Activated naive CD8-positive, alpha-beta T cell treated with anti-CD3 and anti-CD28 coated beads, Interleukin-2, amount 50 U/mL, for 24 hours (primary cell): ENCODE measurements around the gene AMMECR1L.
"Not testable (repeated sequence)": the region's sequence is repeated elsewhere in the genome, so short reads cannot be mapped to it uniquely, and the experiment has no call there.

Source experiments
- ATAC-seq: fragments of 150-1000 bp; cut with Tn5 transposase; one replicate; pipeline ENCODE4 v1.10.0; 2021
- DNase-seq: peaks from one replicate; pipeline ENCODE4 v3.0.0; 2021
- H3K27ac Mint-ChIP-seq: one replicate; pipeline ENCODE4 v1.8.0; 2021; ENCODE audit warnings: mild to moderate bottlenecking, mixed read lengths
- H3K27me3 Mint-ChIP-seq: one replicate; pipeline ENCODE4 v1.8.0; 2021; ENCODE audit warnings: mixed read lengths
- H3K36me3 Mint-ChIP-seq: one replicate; pipeline ENCODE4 v1.8.0; 2021; ENCODE audit warnings: low read depth, mixed read lengths
- H3K4me1 Mint-ChIP-seq: one replicate; pipeline ENCODE4 v1.8.0; 2021; ENCODE audit warnings: mixed read lengths
- H3K4me3 Mint-ChIP-seq: one replicate; pipeline ENCODE4 v1.8.0; 2021; ENCODE audit warnings: mild to moderate bottlenecking, moderate library complexity, mixed read lengths
- H3K9me3 Mint-ChIP-seq: one replicate; pipeline ENCODE4 v1.8.0; 2021; ENCODE audit warnings: mixed read lengths

Gene AMMECR1L

DNA sequence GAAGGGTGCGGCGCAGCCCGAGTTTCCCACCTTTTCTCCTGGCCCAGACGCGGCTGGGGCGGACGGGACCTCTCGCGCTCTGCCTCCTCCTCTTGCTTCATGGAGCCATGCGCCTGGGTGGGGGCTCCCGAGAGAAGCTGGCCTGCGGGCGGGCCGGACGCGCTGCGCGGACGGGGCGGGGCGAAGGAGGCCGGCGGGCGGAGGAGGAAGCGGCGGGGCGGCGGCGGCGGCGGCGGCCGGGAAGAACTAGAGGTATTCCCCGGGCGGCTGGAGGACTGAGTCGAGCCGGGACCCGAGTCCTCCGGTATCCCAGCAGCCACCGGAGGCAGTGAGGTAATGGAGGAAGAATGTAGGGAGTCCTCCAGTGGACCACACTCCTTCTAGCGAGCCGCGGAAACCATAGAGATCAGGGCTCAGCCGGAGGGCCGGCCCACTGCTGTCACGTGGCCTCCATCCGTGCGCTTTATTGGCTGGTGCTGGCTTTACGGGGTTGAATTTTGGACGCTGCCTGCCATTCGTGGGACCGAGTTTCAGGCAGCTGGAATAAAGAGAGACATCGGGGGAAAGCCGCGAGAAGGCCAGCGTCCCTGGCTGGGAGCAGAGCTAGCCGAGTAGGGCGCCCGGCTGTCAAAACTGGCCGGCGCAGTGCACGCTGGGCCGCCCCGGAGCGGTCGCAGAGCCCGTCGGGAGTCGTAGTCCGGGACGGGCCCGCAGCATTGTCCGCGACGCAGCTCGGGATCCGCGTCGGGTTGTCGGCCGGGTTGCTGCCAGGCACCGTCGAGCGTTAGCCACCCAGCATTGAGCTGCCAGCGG, at the start of gene AMMECR1L:
Gene AMMECR1L (minus strand): TSS at position 177 of the 813 bp plus-strand sequence. CDS start 11,722 bp downstream, outside the sequence.
- peak; percentile 73 for DNase-seq

GRCh38 chr2:127935337-127935736, 49.6 kb upstream of the AMMECR1L start:
- H3K27me3 Mint-ChIP-seq = no peaks in the 10 kb centered on the region
- H3K4me1 Mint-ChIP-seq = no peaks in the 10 kb centered on the region
- DNase-seq (no peak), ATAC-seq (no peak)
- H3K9me3 Mint-ChIP-seq = no peaks in the 10 kb centered on the region
- H3K27ac Mint-ChIP-seq = no peak overlapping the region
- no peaks in the 10 kb centered on the region for H3K36me3 Mint-ChIP-seq
- no peak overlapping the region for H3K4me3 Mint-ChIP-seq

More for the DNA sequence above, at the start of gene AMMECR1L:
- not testable (repeated sequence) for H3K9me3 Mint-ChIP-seq, H3K27me3 Mint-ChIP-seq
- Mint-ChIP-seq H3K27ac (peak within 1 kb of the TSS; percentile 88), H3K36me3 (peaks cover 21% of the 10 kb centered on the region), H3K4me3 (peak within 1 kb of the TSS; percentile 90), H3K4me1 (peaks cover 46% of the 10 kb centered on the region)
- peak; percentile 95 for ATAC-seq

DNA sequence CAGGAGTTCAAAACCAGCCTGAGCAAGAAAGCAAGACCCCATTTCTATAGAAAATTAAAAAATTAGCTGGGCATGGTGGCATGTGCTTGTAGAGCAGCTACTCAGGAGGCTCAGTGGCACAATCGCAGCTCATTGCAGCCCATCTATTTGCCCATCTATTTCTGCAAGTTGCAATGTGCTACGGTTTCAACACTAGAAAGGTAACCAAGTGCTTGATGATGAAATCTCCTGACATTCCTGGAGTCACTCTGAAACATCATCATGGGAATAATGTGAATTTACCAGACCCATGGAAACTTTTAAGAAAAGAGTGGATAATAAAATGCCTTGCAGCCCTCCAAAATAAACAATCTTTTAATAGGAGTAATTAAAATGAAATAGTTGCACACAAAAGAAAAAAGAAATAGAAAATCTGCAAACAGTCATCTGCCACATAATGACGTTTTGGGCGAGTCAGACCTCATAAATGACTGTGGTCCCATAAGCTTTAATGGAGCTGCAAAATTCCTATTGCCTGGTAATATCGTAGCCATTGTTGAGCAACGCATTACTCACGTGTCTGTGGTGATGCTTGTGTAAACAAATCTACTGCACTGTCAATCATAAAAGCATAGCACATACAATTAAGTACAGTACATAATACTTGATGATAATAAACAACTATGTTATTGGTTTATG, 46.6 kb upstream of the AMMECR1L start:
- ATAC-seq (no peak), DNase-seq (no peak)
- Mint-ChIP-seq H3K4me1 (peaks cover 2% of the 10 kb centered on the region), H3K27ac (no peak overlapping the region), H3K9me3 (no peaks in the 10 kb centered on the region), H3K27me3 (peaks cover 3% of the 10 kb centered on the region), H3K36me3 (no peaks in the 10 kb centered on the region), H3K4me3 (no peak overlapping the region)

DNA sequence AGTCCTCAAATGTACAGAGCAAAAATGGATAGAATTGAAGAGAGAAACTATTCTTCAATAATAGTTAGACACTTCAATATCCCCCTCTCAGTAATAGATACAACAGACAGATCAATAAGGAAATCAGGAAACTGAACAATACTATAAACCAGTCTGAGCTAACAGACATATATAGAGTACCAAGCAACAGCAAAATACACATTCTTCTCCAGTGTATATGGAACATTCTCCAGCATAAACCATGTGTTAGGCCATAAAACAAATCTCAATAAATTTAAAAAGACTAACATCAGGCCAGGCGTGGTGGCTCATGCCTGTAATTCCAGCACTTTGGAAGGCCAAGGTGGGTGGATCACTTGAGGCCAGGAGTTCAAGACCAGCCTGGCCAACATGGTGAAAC, 43.7 kb upstream of the AMMECR1L start:
- H3K4me3 Mint-ChIP-seq = no peak overlapping the region
- peaks cover 2% of the 10 kb centered on the region for H3K4me1 Mint-ChIP-seq
- no peak overlapping the region for H3K27ac Mint-ChIP-seq
- ATAC-seq = no peak
- H3K36me3 Mint-ChIP-seq = no peaks in the 10 kb centered on the region
- no peaks in the 10 kb centered on the region for H3K9me3 Mint-ChIP-seq
- peaks cover 4% of the 10 kb centered on the region for H3K27me3 Mint-ChIP-seq
- DNase-seq = no peak

DNA sequence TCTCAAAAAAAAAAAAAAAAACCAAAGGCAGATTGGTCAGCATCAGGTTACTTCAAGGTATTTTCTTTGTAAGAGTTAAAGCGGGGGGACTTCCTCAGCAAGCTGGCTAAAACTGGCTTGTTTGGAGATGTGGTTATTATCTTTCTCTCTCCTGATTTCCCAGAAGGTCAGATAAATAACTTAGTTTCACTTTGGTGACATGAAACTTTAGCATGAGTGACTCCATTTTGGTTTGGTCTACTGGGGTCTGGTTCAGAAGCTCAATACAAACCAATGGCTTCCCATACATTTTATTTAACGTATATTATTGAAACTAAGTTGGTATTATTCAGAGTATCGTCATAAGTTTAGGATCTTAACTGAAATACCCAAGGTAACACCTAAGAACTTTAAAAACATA, 41.6 kb upstream of the AMMECR1L start:
- no peaks in the 10 kb centered on the region for H3K9me3 Mint-ChIP-seq
- no peak overlapping the region for H3K4me3 Mint-ChIP-seq
- H3K36me3 Mint-ChIP-seq = no peaks in the 10 kb centered on the region
- H3K27me3 Mint-ChIP-seq = peaks cover 5% of the 10 kb centered on the region
- ATAC-seq = no peak
- peaks cover 2% of the 10 kb centered on the region for H3K4me1 Mint-ChIP-seq
- no peak overlapping the region for H3K27ac Mint-ChIP-seq
- no peak for DNase-seq

GRCh38 chr2:127917916-127918315, 32.2 kb upstream of the AMMECR1L start:
- DNase-seq (no peak), ATAC-seq (no peak)
- no peaks in the 10 kb centered on the region for H3K4me1 Mint-ChIP-seq
- no peak overlapping the region for H3K4me3 Mint-ChIP-seq
- H3K27me3 Mint-ChIP-seq = no peaks in the 10 kb centered on the region
- no peaks in the 10 kb centered on the region for H3K36me3 Mint-ChIP-seq
- H3K9me3 Mint-ChIP-seq = no peaks in the 10 kb centered on the region
- H3K27ac Mint-ChIP-seq = no peak overlapping the region

DNA sequence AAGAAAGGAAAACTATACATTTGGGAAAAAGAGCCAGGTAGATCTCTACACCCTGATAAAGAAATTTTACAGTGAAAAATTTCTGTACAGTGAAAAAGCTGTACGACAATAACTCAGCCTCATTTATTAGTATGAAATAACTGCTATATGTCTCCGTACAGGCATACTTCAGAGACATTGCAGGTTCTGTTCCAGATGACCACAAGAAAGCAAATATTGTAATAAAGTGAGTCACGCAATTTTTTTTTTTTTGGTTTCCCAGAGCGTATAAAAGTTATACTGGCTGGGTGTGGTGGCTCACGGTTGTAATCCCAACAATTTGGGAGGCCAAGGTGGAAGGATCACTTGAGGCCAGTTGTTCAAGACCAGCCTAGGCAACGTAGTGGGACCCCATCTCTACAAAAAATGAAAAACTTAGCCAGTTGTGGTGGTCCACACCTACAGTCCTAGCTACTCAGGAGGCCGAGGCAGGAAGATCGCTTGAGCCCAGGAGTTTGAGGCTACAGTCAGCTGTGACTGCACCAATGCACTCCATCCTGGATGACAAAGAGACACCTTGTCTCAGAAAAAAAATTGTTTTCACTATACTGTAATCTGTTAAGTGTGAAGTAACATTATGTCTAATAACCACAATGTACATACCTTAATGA, 28.2 kb upstream of the AMMECR1L start:
- DNase-seq (no peak), ATAC-seq (no peak)
- Mint-ChIP-seq H3K27ac (no peak overlapping the region), H3K4me1 (no peaks in the 10 kb centered on the region), H3K9me3 (no peaks in the 10 kb centered on the region), H3K4me3 (no peak overlapping the region), H3K36me3 (no peaks in the 10 kb centered on the region), H3K27me3 (no peaks in the 10 kb centered on the region)

DNA sequence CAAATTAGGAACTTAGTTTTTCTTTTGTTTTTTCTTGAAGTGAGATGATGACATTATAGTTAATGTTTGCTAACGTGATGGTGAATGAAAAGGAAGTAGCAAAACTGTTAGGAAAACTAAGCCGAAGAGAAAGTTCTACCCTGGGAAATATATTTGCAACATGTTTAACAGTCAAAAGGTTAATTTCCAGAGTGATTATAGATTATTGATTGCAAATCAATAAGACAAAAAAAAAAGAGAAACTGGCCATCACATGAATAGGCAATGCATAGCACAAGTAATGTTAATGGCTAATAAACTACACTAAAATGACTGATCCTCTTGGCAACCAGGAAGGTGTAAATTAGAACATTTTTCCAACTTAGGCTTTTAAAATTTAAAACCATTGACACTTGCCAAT, 26.0 kb upstream of the AMMECR1L start:
- no peak for ATAC-seq
- Mint-ChIP-seq H3K9me3 (no peaks in the 10 kb centered on the region), H3K27ac (no peak overlapping the region), H3K36me3 (no peaks in the 10 kb centered on the region), H3K4me1 (no peaks in the 10 kb centered on the region), H3K4me3 (no peak overlapping the region), H3K27me3 (no peaks in the 10 kb centered on the region)
- DNase-seq = no peak

GRCh38 chr2:127910415-127910814, 24.7 kb upstream of the AMMECR1L start:
- no peaks in the 10 kb centered on the region for H3K4me1 Mint-ChIP-seq
- H3K4me3 Mint-ChIP-seq = no peak overlapping the region
- peaks cover 6% of the 10 kb centered on the region for H3K27me3 Mint-ChIP-seq
- ATAC-seq = no peak
- H3K36me3 Mint-ChIP-seq = no peaks in the 10 kb centered on the region
- no peaks in the 10 kb centered on the region for H3K9me3 Mint-ChIP-seq
- DNase-seq = no peak
- no peak overlapping the region for H3K27ac Mint-ChIP-seq

DNA sequence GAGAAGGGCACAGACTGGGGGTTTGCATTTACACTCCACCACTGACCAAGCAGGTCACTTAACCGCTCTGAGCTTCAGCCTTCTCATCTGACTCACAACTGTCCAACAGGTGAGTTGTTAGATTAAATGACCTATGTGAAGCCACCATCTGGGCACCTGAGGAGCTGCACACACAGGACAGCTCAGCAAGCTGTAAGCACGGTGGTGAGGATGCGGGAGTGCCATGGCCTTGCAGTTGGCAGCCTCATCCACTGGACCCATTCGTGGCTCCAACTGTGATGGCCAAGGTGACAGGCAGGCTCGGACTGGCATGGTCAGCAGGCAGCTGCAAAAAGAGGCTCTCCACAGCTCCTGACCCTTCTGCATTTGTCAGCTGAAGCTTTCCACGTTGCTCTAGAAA, 23.3 kb upstream of the AMMECR1L start:
- Mint-ChIP-seq H3K27me3 (peaks cover 8% of the 10 kb centered on the region), H3K36me3 (no peaks in the 10 kb centered on the region), H3K9me3 (no peaks in the 10 kb centered on the region), H3K27ac (no peak overlapping the region), H3K4me1 (no peaks in the 10 kb centered on the region), H3K4me3 (no peak overlapping the region)
- ATAC-seq = no peak
- DNase-seq = no peak

DNA sequence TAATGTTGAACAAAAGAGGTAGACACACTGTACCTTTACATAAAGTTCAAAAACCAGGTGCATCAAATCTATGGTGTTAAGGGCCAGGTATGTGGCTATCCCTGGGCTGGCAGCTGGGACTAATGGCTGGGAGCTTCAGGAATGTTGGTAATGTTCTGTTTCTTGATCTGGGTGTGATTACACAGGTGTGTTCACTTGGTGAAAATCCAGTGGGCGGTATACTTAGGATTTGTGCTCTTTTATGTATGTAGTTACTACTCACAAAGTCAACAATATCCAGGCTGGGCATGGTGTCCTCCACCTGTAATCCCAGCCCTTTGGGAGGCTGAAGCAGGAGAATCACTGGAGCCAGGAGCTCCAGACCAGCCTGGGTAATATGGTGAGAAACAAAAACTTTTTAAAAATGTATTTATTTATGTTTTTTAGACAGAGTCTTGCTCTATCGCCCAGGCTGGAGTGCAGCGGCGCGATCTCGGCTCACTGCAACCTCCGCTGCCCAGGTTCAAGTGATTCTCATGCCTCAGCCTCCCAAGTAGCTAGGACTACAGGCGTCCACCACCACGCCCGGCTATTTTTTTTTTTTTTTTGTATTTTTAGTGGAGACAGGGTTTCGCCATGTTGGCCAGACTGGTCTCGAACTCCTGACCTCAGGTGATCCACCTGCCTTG, 22.1 kb upstream of the AMMECR1L start:
- H3K4me1 Mint-ChIP-seq, H3K27ac Mint-ChIP-seq, H3K4me3 Mint-ChIP-seq, DNase-seq, ATAC-seq, H3K36me3 Mint-ChIP-seq, H3K9me3 Mint-ChIP-seq, H3K27me3 Mint-ChIP-seq: not testable (repeated sequence)

DNA sequence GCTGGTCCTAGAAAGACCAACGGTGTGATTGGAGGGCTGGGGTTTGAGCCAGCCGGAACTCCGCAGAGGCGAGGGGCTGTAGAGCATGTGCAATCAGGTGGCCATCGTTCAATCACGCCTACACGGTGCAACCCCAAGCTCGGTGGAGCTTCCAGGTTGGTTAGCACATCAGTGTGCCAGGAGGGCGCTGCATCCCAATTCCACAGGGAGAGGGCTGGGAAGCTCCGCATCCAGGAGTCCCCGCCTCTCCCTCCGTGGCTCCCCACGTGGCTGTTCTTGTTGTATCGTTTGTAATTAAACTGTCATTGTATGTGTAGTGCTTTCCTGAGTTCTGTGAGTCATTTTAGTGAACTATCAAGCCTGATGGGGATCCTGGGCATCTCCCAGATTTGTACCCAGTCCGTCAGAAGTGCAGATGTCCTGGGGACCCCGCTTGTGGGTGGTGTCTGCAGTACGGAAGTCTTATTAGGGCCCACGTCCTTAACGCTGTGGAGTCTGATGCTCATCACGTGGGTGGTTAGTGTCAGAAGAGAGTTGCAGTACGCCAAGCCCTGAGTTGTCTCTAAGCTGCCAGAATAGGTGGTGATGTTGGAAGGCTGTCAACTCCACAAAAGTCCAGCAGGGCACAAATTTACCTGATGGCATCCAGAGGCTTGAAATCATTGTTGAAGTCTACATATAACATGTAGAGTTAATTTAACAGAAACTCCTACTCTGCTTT, 20.6 kb upstream of the AMMECR1L start:
- no peaks in the 10 kb centered on the region for H3K36me3 Mint-ChIP-seq
- H3K27ac Mint-ChIP-seq = no peak overlapping the region
- peaks cover 8% of the 10 kb centered on the region for H3K27me3 Mint-ChIP-seq
- ATAC-seq (no peak), DNase-seq (no peak)
- H3K4me3 Mint-ChIP-seq = no peak overlapping the region
- H3K9me3 Mint-ChIP-seq = no peaks in the 10 kb centered on the region
- H3K4me1 Mint-ChIP-seq = no peaks in the 10 kb centered on the region

DNA sequence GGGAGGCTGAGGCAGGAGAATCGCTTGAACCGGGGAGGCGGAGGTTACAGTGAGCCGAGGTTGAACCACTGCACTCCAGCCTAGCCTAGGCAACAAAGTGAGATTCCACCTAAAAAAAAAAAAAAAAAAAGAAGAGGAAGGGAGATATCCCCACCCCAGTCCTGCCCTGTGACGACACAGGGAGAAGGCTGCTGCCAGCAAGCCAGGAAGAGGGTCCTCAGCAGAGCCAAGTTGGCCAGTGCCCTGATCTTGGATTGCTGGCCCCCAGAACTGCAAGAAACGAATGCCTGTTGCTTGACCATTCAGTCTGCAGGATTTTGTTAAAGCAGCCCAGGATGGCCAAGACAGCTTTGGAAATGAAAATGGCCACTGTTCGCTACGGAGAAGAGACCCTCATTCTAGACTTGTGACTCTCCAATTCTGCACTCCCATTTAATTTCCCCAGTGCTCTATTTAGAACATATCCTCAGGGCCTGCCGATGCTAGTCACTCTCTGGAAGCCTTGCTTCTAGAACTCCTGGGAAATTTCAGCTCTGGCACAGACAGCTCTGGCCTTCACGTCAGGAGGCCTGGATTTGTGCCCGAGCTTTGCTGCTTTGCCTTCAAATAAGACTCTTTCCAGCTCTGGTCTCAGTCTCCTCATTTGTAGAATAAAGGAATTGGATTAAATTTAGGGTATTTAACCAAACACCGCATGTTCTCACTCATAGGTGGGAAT, 15.7 kb upstream of the AMMECR1L start:
- ATAC-seq = no peak
- peaks cover 8% of the 10 kb centered on the region for H3K27me3 Mint-ChIP-seq
- peaks cover 2% of the 10 kb centered on the region for H3K4me1 Mint-ChIP-seq
- no peak overlapping the region for H3K27ac Mint-ChIP-seq
- no peak overlapping the region for H3K4me3 Mint-ChIP-seq
- no peak for DNase-seq
- H3K9me3 Mint-ChIP-seq = no peaks in the 10 kb centered on the region
- no peaks in the 10 kb centered on the region for H3K36me3 Mint-ChIP-seq
